A549 (cell line): ENCODE results near the gene CFAP61. TPM values are rescaled to one million over a fixed set of nuclear protein-coding genes. Genes with fewer than 3 reads are reported as not detected.

Source experiments
- ATAC-seq, 2 experiments: fragments of 200-7000 bp in 1 of 2; fragments of >200 bp in 1 of 2; cut with Nextera tagmentation in 1 of 2; cut with Tn5 transposase in 1 of 2; 3 replicates each; pipeline versions ENCODE4 v1.8.0 to v1.9.1; 2018 to 2020; ENCODE audit warnings: mild to moderate bottlenecking in 1 of 2, moderate library complexity in 1 of 2
- CTCF ChIA-PET: fragments of 300-600 bp; sonication (Branson Sonifier 250); formaldehyde crosslinking; extraction: SDS; loops from one replicate; lab custom pipeline; 2021; ENCODE audit warnings: antibody characterized with exemption, inconsistent platforms; lab: Yijun Ruan, JAX
- POLR2A ChIA-PET: fragments of 350-600 bp; formaldehyde crosslinking; extraction: SDS; loops from one replicate; lab custom pipeline; 2021; ENCODE audit warnings: antibody characterized with exemption, inconsistent platforms; lab: Yijun Ruan, JAX
- DNase-seq, 2 experiments: peaks; one replicate each; pipeline versions ENCODE4 v3.0.0 to v3.0.0-alpha.2; 2011 to 2016; ENCODE audit warnings: low read depth in 1 of 2, low spot score in 1 of 2
- FAIRE-seq: peaks from 2 replicates; lab custom pipeline; 2011; peaks lifted over from hg19 to GRCh38; lab: Jason Lieb, UNC
- H3K27ac ChIP-seq, 2 experiments: fragments of >200 bp; sonication (Bioruptor Twin); formaldehyde crosslinking; 3 replicates each; pipeline ENCODE4 v1.5.1; 2016 to 2017
- H3K4me1 ChIP-seq: fragments of >200 bp; sonication (Bioruptor Twin); formaldehyde crosslinking; 3 replicates; pipeline ENCODE4 v1.6.1; 2016
- H3K4me2 ChIP-seq: fragments of >200 bp; sonication (Bioruptor Twin); formaldehyde crosslinking; 3 replicates; pipeline ENCODE4 v1.6.1; 2016
- H3K4me3 ChIP-seq: fragments of >200 bp; sonication (Bioruptor Twin); formaldehyde crosslinking; 3 replicates; pipeline ENCODE4 v1.5.1; 2016
- H3K9me3 ChIP-seq: fragments of >200 bp; sonication (Bioruptor Twin); formaldehyde crosslinking; 3 replicates; pipeline ENCODE4 v1.6.1; 2016
- CEBPB ChIP-seq, 2 experiments: fragments of >200 bp in 1 of 2; sonication (Bioruptor Twin) in 1 of 2; formaldehyde crosslinking in 1 of 2; IDR thresholded peaks; 2 replicates each; pipeline ENCODE4 v1.6.1; 2012 to 2016
- FOSB ChIP-seq: fragments of 250-450 bp; sonication (Bioruptor Pico); IDR thresholded peaks from 2 replicates; pipeline ENCODE4 v1.5.0; 2020; ENCODE audit warnings: mild to moderate bottlenecking, moderate library complexity
- FOXS1 ChIP-seq: fragments of 250-450 bp; sonication (Bioruptor Pico); IDR thresholded peaks from 2 replicates; pipeline ENCODE4 v1.5.0; 2020; ENCODE audit warnings: mild to moderate bottlenecking, moderate library complexity
- HMGXB4 ChIP-seq: fragments of 250-450 bp; sonication (Bioruptor Pico); IDR thresholded peaks from 2 replicates; pipeline ENCODE4 v1.5.0; 2021; ENCODE audit warnings: mild to moderate bottlenecking, moderate library complexity, borderline replicate concordance
- HOXA7 ChIP-seq: fragments of 250-450 bp; sonication (Bioruptor Pico); IDR thresholded peaks from 2 replicates; pipeline ENCODE4 v1.5.0; 2020; ENCODE audit warnings: mild to moderate bottlenecking, moderate library complexity
- HOXB5 ChIP-seq: fragments of 250-450 bp; sonication (Bioruptor Pico); IDR thresholded peaks from 2 replicates; pipeline ENCODE4 v1.5.0; 2020; ENCODE audit warnings: mild to moderate bottlenecking, moderate library complexity
- JUN ChIP-seq, 2 experiments: fragments of >200 bp; sonication (Bioruptor Twin); formaldehyde crosslinking; IDR thresholded peaks; 2 replicates in 1 of 2; 3 replicates in 1 of 2; pipeline ENCODE4 v1.6.1; 2016 to 2017
- KDM5A ChIP-seq: fragments of 200-600 bp; sonication (generic); IDR thresholded peaks from 2 replicates; pipeline ENCODE4 v1.6.1; 2016; ENCODE audit warnings: antibody characterized with exemption, mild to moderate bottlenecking
- MAFK ChIP-seq: fragments of 450-650 bp; IDR thresholded peaks from 2 replicates; pipeline ENCODE4 v1.6.1; 2014; ENCODE audit not compliant: partially characterized antibody
- MYC ChIP-seq: IDR thresholded peaks from 2 replicates; pipeline ENCODE4 v1.6.1; 2012; ENCODE audit warnings: mild to moderate bottlenecking, inconsistent platforms, low read length, improper control_type of control experiment, borderline replicate concordance
- NR3C1 ChIP-seq: fragments of >200 bp; sonication (Bioruptor Twin); formaldehyde crosslinking; IDR thresholded peaks from 3 replicates; pipeline ENCODE4 v1.6.1; 2017
- PHF8 ChIP-seq: fragments of 200-600 bp; sonication (generic); IDR thresholded peaks from 2 replicates; pipeline ENCODE4 v1.6.1; 2016; ENCODE audit warnings: low read depth, mild to moderate bottlenecking, antibody characterized with exemption, moderate library complexity, borderline replicate concordance
- POLR2AphosphoS2 ChIP-seq: conservative IDR thresholded peaks from 2 replicates; pipeline ENCODE4 v1.6.1; 2012; ENCODE audit warnings: low read length, improper control_type of control experiment, inconsistent platforms
- RARB ChIP-seq: fragments of 250-450 bp; sonication (Bioruptor Pico); IDR thresholded peaks from 2 replicates; pipeline ENCODE4 v1.8.0; 2021; ENCODE audit warnings: mild to moderate bottlenecking, moderate library complexity
- RFX5 ChIP-seq: fragments of 450-650 bp; IDR thresholded peaks from 2 replicates; pipeline ENCODE4 v1.7.1; 2014; ENCODE audit warnings: antibody characterized with exemption, mild to moderate bottlenecking, moderate library complexity
- RNF2 ChIP-seq: fragments of 200-600 bp; sonication (generic); IDR thresholded peaks from 2 replicates; pipeline ENCODE4 v1.6.1; 2016; ENCODE audit warnings: low read depth, mild to moderate bottlenecking, antibody characterized with exemption, moderate library complexity, borderline replicate concordance
- SMC3 ChIP-seq: fragments of >200 bp; sonication (Bioruptor Twin); formaldehyde crosslinking; IDR thresholded peaks from 3 replicates; pipeline ENCODE4 v1.6.1; 2018; ENCODE audit warnings: inconsistent platforms
- TP53 ChIP-seq: fragments of 250-450 bp; sonication (Bioruptor Pico); IDR thresholded peaks from 2 replicates; pipeline ENCODE4 v1.5.0; 2021; ENCODE audit warnings: mild to moderate bottlenecking, moderate library complexity
- ZC3H11A ChIP-seq: fragments of 450-650 bp; IDR thresholded peaks from 2 replicates; pipeline ENCODE4 v1.6.1; 2014; ENCODE audit warnings: antibody characterized with exemption, mild to moderate bottlenecking
- ZFP36 ChIP-seq: fragments of 450-650 bp; IDR thresholded peaks from 2 replicates; pipeline ENCODE4 v1.6.1; 2014; ENCODE audit warnings: borderline replicate concordance; ENCODE audit not compliant: partially characterized antibody
- ZNF302 ChIP-seq: fragments of 250-450 bp; sonication (Bioruptor Pico); IDR thresholded peaks from 2 replicates; pipeline ENCODE4 v1.9.0; 2021; ENCODE audit warnings: inconsistent platforms, mild to moderate bottlenecking, moderate library complexity
- WGBS: methylation state at CpG from one replicate; pipeline ENCODE4 v1.1.6; 2017; ENCODE audit errors: missing lambda C conversion rate; 5-methylcytosine and 5-hydroxymethylcytosine counted together
- polyA plus RNA-seq, 4 experiments: library from polyadenylated mRNA; depleted of rRNA in 3 of 4; stranded (reverse); fragments of >200 nt; fragmentation: RNase III in 1 of 4; extraction: RNeasy Plus Mini Kit Qiagen cat#74134 plus additional on column Dnase treatment in 1 of 4; gene quantifications; 2 replicates in 3 of 4; 3 replicates in 1 of 4; pipeline ENCODE4 v1.2.3, GENCODE V29; 2011 to 2017
- TF ChIP-seq, protein P1 (sequence below): IDR thresholded peaks from 2 replicates; pipeline ENCODE4 v1.6.1; 2012
- TF ChIP-seq, protein P2 (sequence below): IDR thresholded peaks from 2 replicates; pipeline ENCODE4 v1.6.1; 2012; ENCODE audit warnings: low read depth, borderline replicate concordance

CFAP61 gene
- polyA plus RNA-seq, 2 of the 4 experiments (the other 2 are of a cell fraction): 0.39 to 0.70 TPM

- TF ChIP-seq HOXB5 (CRISPR knock-in tag) (0 out of 2 replicates have a peak, but pooled peaks have one; percentile 47), MYC (peak; percentile 81; the same call in 1 of the 2 replicates), ZC3H11A (peak; percentile 13; the same call in 1 of the 2 replicates), CEBPB (IDR thresholded peaks at IDR 0.05) (no peak), RNF2 (no peak), ZFP36 (no peak), HMGXB4 (0 out of 2 replicates have a peak, but pooled peaks have one; percentile 29), FOSB (no peak), ZNF302 (CRISPR knock-in tag) (no peak), HOXA7 (CRISPR knock-in tag) (no peak), TP53 (CRISPR knock-in tag) (no peak), MAFK (peak; percentile 32), KDM5A (peak; percentile 86), SMC3 (peak; percentile 63), RARB (CRISPR knock-in tag) (no peak), POLR2AphosphoS2 (no peak)
- TF ChIP-seq, protein P1, sequence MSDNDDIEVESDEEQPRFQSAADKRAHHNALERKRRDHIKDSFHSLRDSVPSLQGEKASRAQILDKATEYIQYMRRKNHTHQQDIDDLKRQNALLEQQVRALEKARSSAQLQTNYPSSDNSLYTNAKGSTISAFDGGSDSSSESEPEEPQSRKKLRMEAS: peak; percentile 96
- TF ChIP-seq, protein P2, sequence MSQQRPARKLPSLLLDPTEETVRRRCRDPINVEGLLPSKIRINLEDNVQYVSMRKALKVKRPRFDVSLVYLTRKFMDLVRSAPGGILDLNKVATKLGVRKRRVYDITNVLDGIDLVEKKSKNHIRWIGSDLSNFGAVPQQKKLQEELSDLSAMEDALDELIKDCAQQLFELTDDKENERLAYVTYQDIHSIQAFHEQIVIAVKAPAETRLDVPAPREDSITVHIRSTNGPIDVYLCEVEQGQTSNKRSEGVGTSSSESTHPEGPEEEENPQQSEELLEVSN: peak; percentile 78
- TF ChIP-seq, all 56 proteins: peak for 17
Measured at GRCh38 chr20:20017001-20017843, 35.1 kb upstream of the CFAP61 start, which contains the start of gene NAA20 (continued).

- DNase-seq: peak; percentile 18 to 33
- CTCF ChIA-PET: interaction anchor here (1.2 to 3.9 kb wide), 18 partner anchors 9 to 328 kb away, joined by 3 to 27 read pairs (median 6); partner anchors contain the start of genes CFAP61 and CRNKL1
- peak; percentile 14 to 20; a peak in 4 of 6 replicates for ATAC-seq
Measured at GRCh38 chr20:20017844-20018185, 34.5 kb upstream of the CFAP61 start.

GRCh38 chr20:20018366-20018765, 34.0 kb upstream of the CFAP61 start:
- peaks cover 22% of the 10 kb centered on the region for H3K4me1 ChIP-seq
- no peaks in the 10 kb centered on the region for H3K9me3 ChIP-seq
- ChIA-PET CTCF (interaction anchor here (1.3 to 3.9 kb wide), 8 partner anchors 14 to 247 kb away, joined by 3 to 27 read pairs (median 9); partner anchors contain the start of genes CFAP61 and CRNKL1), POLR2A (interaction anchor here (1.8 to 2.8 kb wide), 3 partner anchors 9 to 41 kb away, joined by 7 to 26 read pairs (median 15); partner anchors contain the start of genes CFAP61 and CRNKL1)
- H3K4me3 ChIP-seq: peak overlapping the region; percentile 95
- H3K4me2 ChIP-seq: peak overlapping the region; percentile 97
- FAIRE-seq (no peak), DNase-seq (no peak), ATAC-seq (no peak)
- TF ChIP-seq NR3C1 (no peak), JUN (IDR thresholded peaks at IDR 0.05) (no peak), MAFK (no peak), RFX5 (no peak), FOXS1 (no peak)
- 75% methylated on average over 8 of the region's 8 CpGs for WGBS
- H3K27ac ChIP-seq: peak overlapping the region; percentile 93 to 94; a peak in 5 of 6 replicates

More at GRCh38 chr20:20017844-20018185, 34.5 kb upstream of the CFAP61 start:
- peaks cover 22% of the 10 kb centered on the region for H3K4me1 ChIP-seq
- TF ChIP-seq PHF8 (peak; percentile 25; the same call in 1 of the 2 replicates), MAFK (no peak)
- H3K4me3 ChIP-seq: peak overlapping the region; percentile 95
- POLR2A ChIA-PET: interaction anchor here (1.0 to 2.8 kb wide), 6 partner anchors 9 to 131 kb away, joined by 3 to 26 read pairs (median 11); partner anchors contain the start of genes CFAP61 and CRNKL1
- H3K4me2 ChIP-seq: peak overlapping the region; percentile 97
- no peak for FAIRE-seq
- peak overlapping the region; percentile 93 to 94 for H3K27ac ChIP-seq
- WGBS: 1% methylated on average over 17 of the region's 17 CpGs
- H3K9me3 ChIP-seq: no peaks in the 10 kb centered on the region
